GM18505 (cell line): ENCODE measurements around the gene TUBB2A.
"Not testable (repeated sequence)": the region's sequence is repeated elsewhere in the genome, so short reads cannot be mapped to it uniquely, and the experiment has no call there.

Source experiments
- ATAC-seq: cut with Tn5 transposase; IDR thresholded peaks from one replicate; pipeline ENCODE4 v1.9.1; 2021; ENCODE audit not compliant: unreplicated experiment
- POLR2A ChIP-seq: IDR thresholded peaks from 4 replicates; pipeline ENCODE4 v1.6.1; 2011; ENCODE audit warnings: borderline replicate concordance; ENCODE audit not compliant: insufficient read depth, insufficient read length; ENCODE audit errors: extremely low read depth

TUBB2A gene

DNA sequence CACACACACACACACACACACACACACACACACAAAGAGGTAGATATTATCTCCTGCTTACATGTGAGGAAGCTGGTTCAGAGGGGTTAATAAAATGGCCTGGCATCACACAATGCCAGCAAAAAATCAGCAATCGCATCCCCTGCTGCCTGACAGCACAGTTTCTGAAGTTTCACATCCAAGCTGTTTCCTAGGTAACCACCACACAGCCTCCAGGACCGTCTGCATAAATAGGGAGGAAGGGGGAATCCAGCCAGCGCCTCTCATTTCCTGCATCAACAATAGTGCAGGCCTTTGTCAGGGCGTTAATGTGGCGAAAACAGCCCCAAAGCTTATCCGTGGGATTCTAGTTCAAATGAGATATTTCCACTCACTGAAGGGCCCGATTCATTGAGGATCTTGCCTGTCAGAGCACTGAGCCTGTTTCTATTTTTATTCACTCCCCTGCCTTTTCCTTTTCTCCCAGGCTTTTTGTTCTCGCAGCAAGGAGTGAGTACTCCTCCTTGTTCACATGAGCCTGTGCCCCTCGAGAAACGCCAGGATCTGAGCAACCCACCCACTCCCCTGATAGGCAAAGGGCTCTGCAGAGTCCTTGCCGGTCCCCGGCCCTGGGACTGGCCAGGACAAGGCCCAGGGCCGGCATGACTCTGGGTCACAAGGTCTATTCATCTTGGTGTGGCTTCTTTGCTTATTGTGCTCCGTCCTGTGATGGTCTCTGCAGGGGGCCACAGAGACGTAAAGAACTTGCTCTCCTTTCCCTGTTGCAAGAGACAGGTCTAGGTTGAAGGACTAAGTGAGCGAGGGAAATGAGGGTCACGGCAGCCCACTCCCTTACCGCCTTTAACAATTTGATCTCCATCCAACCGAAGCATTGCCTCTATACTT lies 37.4 kb upstream of the TUBB2A start:
- ATAC-seq = no peak
- no peak for TF ChIP-seq POLR2A

DNA sequence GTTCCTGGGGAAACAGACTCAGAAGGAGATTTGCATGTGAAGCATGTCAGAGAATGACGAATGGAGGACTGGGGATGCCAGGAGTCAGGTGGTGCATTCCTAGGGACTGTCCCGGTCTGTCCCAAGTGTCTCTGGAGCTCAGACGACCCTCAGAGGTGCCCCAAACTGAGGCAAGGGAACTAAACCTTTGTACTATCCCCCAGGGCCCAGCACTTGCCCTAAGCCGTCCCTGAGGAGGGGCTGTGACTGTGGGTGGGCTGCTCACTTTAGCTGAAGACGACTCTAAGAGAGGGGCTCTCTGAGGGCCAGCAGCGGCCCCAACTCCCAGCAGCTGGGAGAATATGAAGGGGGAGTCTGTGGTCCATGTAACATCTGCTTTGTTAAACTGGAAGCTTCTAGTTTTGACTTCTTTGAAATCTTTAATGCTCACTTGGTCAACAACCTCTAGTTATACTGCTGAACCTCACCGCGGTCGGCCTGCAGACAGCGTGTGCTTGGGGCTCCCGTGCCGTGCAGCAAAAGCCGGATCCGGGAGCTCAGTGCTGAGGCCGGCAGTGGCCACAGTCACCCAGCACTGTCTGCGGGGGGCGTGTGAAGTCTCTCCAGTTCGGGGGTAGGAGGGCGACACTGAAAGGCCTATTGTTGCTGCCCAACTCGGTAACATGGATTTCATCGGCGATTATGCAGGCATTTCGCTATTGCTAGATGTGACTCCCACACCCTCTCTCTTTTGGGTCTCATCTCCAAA lies 35.9 kb upstream of the TUBB2A start:
- no peak for ATAC-seq
- no peak for TF ChIP-seq POLR2A

- ATAC-seq = no peak
- no peak for TF ChIP-seq POLR2A
These were observed 33.4 kb upstream of the TUBB2A start for GRCh38 chr6:3190779-3191178.

GRCh38 chr6:3190056-3190455 lies 32.7 kb upstream of the TUBB2A start:
- ATAC-seq = no peak
- no peak for TF ChIP-seq POLR2A

DNA sequence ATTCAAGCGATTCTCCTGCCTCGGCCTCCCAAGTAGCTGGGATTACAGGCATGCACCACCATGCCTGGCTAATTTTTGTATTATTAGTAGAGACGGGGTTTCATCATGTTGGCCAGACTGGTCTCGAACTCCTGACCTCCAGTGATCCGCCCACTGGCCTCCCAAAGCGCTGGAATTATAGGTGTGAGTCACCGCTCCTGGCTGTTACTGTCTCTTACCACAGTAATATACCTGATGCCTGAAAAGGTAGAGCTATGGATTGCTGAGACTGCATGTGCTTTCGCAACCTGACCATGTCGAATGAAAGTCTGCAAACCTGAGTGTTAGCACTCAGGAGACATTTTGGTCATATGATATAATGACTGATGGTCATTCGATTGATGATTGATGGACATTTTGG lies 31.8 kb upstream of the TUBB2A start:
- ATAC-seq = not testable (repeated sequence)

DNA sequence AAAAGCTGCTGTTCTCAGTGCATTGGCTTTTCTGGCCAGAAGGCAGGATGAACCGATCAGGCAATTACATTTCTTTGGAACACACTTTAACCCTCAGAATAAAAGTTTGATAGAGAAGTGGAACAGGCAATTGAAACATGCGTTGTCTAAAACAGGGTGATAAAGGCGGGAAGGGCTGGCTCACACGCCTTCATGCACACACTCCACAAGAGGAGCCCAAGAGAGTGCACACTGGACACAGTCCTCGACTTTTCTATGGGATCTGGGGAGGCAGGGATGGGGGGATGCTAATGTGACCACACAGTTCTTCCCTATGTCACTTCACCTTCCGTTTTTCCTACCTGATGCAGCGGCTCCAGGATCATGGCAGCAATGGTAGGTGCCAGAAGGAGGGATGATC lies 30.9 kb upstream of the TUBB2A start:
- no peak for TF ChIP-seq POLR2A
- no peak for ATAC-seq

GRCh38 chr6:3186974-3187382 lies 29.6 kb upstream of the TUBB2A start:
- no peak for TF ChIP-seq POLR2A
- no peak for ATAC-seq

GRCh38 chr6:3183066-3183465 lies 25.7 kb upstream of the TUBB2A start:
- no peak for TF ChIP-seq POLR2A
- ATAC-seq = no peak

DNA sequence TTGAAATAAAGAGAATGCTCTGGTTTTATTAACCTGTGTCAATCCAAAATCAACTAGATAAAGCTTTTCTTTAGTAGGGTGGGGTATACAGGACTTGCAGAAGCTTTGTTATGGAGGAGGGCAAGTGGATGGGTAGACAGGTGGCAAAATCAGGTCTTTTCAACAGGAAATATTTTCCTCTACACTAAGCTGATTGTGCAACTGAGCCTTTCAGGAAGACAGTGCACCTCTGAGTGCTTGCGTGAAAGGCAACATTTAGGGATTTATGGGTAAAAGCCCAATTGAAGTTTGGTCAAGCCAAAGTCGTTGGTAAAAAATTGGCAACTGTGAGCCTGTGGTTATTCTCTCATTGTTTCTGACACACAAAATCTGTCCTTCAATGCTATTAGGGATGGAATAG lies 23.8 kb upstream of the TUBB2A start:
- ATAC-seq = no peak
- no peak for TF ChIP-seq POLR2A

DNA sequence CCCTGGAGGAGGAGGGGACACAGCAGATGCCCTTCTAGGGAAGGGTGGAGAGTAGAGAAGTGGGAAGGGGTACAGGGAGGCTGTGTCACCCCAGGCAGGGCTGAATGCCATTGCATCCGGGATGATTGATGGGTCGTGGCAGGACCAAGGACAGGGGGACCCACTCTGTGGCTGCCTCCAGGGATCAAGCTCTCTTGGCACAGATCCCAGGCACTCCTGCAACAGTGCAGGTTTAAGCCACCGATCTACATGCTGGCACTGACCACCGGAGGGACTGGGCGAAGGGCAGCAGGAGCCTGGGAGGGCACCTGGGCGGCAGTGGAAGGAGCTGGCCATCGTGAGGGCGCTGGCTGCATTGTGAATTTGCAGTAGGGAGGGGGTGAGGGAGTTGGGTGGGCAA lies 22.6 kb upstream of the TUBB2A start:
- not testable (repeated sequence) for ATAC-seq

GRCh38 chr6:3178666-3179065 lies 21.3 kb upstream of the TUBB2A start:
- not testable (repeated sequence) for ATAC-seq

DNA sequence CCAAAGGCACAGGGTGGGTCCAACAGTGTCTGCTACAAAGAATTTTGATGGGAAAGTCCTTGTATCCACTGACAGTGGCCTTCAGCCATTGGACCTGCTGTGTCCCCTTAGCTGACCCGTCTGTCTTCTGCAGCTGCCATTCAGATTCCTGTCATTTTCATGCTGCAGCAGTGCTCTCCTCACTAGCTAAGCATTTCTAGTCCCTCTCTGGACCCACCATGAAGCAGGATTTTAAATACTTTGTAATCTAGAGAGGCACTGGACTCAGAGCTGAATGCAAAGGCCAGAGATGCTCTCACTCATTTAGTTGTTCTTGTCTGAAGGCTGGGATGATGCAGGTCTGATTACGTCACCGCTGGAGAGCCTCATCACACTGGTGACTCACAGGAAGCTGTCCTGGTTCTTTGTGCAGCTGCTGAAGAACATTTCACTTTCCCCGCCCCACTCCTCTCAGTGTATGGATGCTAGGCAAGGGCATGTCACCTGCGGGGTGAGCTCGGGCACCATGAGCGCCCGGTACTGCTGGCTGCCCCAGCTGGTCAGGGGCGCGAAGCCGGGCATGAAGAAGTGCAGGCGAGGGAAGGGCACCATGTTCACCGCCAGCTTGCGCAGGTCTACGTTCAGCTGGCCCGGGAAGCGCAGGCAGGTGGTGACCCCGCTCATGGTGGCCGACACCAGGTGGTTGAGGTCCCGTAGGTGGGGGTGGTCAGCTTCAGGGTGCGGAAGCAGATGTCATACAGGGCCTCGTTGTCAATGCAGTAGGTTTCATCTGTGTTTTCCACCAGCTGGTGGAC lies 19.4 kb upstream of the TUBB2A start:
- no peak for ATAC-seq
- TF ChIP-seq POLR2A = no peak

GRCh38 chr6:3175715-3176402 lies 18.5 kb upstream of the TUBB2A start:
- TF ChIP-seq POLR2A = no peak
- no peak for ATAC-seq

DNA sequence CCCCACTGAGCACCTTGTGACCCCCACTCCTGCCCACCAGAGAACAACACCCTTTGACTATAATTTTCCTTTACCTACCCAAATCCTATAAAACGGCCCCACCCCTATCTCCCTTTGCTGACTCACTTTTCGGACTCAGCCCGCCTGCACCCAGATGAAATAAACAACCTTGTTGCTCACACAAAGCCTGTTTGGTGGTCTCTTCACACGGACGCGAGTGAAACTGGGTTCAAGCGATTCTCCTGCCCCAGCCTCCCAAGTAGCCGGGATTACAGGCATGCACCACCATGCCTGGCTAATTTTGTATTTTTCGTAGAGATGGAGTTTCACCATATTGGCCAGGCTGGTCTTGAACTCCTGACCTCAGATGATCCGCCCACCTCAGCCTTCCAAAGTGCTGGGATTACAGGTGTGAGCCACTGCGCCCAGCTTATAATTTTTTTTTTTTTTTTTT lies 16.3 kb upstream of the TUBB2A start:
- ATAC-seq = not testable (repeated sequence)

DNA sequence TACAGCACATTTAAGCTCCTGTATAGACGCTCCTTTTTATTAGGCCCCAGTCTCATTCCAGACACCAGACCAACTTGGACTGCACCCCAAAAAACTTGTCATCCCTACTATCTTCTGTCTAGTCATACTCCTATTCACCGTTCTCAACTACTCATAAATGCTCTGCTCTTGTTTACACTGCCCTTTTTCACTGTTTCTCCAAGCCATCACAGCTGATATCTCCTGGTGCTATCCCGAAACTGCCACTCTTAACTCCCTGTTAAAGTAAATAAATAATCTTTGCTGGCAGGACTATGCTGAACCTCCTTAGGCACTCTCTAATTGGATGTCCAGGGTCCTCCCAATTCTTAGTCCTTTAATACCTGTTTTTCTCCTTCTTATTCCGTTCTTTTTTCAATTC lies 15.4 kb upstream of the TUBB2A start:
- ATAC-seq = not testable (repeated sequence)

- ATAC-seq = not testable (repeated sequence)
These were observed 14.2 kb upstream of the TUBB2A start for GRCh38 chr6:3171313-3172175.

- ATAC-seq = not testable (repeated sequence)
These were observed 13.3 kb upstream of the TUBB2A start for GRCh38 chr6:3170676-3171075.

- not testable (repeated sequence) for ATAC-seq
These were observed 10.7 kb upstream of the TUBB2A start for GRCh38 chr6:3168046-3168445.
